ENCODE results near the gene ARHGEF17.

DNA sequence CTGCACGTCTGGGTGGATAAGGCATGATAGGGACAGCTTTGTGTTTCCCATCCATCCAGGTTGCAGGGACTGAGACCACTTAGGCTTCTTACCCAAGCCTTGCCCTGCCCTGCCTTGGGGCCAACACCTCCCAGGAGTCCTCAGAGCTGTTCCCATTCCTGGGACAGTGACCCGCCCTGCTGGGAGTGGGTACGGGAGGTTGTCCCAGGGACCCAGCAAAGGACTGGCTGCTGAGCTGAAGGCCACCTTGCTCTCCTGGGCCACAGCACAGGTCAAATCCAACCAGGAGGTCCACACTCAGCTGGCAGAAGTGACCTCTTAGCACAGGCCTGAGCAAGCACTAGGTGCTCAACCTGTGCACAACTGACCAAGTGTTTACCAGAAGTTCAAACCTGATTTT lies 16.9 kb upstream of the ARHGEF17 start:
- TF ChIP-seq, protein P1, sequence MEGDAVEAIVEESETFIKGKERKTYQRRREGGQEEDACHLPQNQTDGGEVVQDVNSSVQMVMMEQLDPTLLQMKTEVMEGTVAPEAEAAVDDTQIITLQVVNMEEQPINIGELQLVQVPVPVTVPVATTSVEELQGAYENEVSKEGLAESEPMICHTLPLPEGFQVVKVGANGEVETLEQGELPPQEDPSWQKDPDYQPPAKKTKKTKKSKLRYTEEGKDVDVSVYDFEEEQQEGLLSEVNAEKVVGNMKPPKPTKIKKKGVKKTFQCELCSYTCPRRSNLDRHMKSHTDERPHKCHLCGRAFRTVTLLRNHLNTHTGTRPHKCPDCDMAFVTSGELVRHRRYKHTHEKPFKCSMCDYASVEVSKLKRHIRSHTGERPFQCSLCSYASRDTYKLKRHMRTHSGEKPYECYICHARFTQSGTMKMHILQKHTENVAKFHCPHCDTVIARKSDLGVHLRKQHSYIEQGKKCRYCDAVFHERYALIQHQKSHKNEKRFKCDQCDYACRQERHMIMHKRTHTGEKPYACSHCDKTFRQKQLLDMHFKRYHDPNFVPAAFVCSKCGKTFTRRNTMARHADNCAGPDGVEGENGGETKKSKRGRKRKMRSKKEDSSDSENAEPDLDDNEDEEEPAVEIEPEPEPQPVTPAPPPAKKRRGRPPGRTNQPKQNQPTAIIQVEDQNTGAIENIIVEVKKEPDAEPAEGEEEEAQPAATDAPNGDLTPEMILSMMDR (IDR thresholded peaks at IDR 0.05), result no peak
- no peak for TF ChIP-seq POLR2A (IDR thresholded peaks at IDR 0.05)
- TF ChIP-seq POLR2AphosphoS5 (IDR thresholded peaks at IDR 0.05), result no peak
- TF ChIP-seq EP300 (IDR thresholded peaks at IDR 0.05), result no peak

Data from stomach (tissue), 4 donors.